SK-N-SH (cell line): ENCODE data around the gene HEG1. TPM values are rescaled to one million over a fixed set of nuclear protein-coding genes. Genes with fewer than 3 reads are reported as not detected.

Experiments used
- CTCF ChIA-PET: fragments of 300-600, 350-600 bp; formaldehyde crosslinking; extraction: SDS; loops from one replicate; lab custom pipeline; 2021; lab: Yijun Ruan, JAX
- POLR2A ChIA-PET: fragments of 350-600 bp; sonication (Branson Sonifier 250); formaldehyde crosslinking; extraction: SDS; loops from one replicate; lab custom pipeline; 2020; ENCODE audit warnings: antibody characterized with exemption, inconsistent platforms; lab: Yijun Ruan, JAX
- DNase-seq: peaks from one replicate; pipeline ENCODE4 v3.0.0; 2012
- H2AFZ ChIP-seq: fragments of 200-600 bp; sonication (generic); 2 replicates; pipeline ENCODE4 v1.8.1; 2016; ENCODE audit warnings: antibody characterized with exemption, mild to moderate bottlenecking, low read depth
- H3F3A ChIP-seq: fragments of 200-600 bp; sonication (generic); replicated peaks from 2 replicates; pipeline ENCODE3; 2016; ENCODE audit warnings: antibody characterized with exemption, mild to moderate bottlenecking; ENCODE audit not compliant: insufficient read depth
- H3K27ac ChIP-seq, 2 experiments: fragments of 200-500 bp in 1 of 2; fragments of 200-600 bp in 1 of 2; sonication (Bioruptor generic) in 1 of 2; sonication (generic), shearing (Covaris generic) in 1 of 2; 2 replicates each; pipeline versions ENCODE4 v1.5.1 to v1.6.1; 2014 to 2016; ENCODE audit warnings: low read depth in 2 of 2, inconsistent platforms in 1 of 2, low read length in 1 of 2, mild to moderate bottlenecking in 1 of 2, mixed read lengths in 1 of 2
- H3K27me3 ChIP-seq: fragments of 200-600 bp; sonication (generic), shearing (Covaris generic); 2 replicates; pipeline ENCODE4 v1.6.1; 2016; ENCODE audit warnings: mixed run types; ENCODE audit not compliant: insufficient read depth
- H3K36me3 ChIP-seq, 2 experiments: fragments of 200-500 bp in 1 of 2; fragments of 200-600 bp in 1 of 2; sonication (Bioruptor generic) in 1 of 2; sonication (generic) in 1 of 2; replicated peaks in 1 of 2; 2 replicates each; pipeline versions ENCODE3 to v1.5.1; 2014 to 2016; ENCODE audit warnings: low read length in 1 of 2, mild to moderate bottlenecking in 1 of 2; ENCODE audit not compliant: insufficient read depth in 2 of 2, control insufficient read depth in 1 of 2
- H3K4me1 ChIP-seq, 2 experiments: fragments of 200-500 bp in 1 of 2; fragments of 200-600 bp in 1 of 2; sonication (Bioruptor generic) in 1 of 2; sonication (generic), shearing (Covaris generic) in 1 of 2; 2 replicates each; pipeline versions ENCODE4 v1.5.1 to v1.6.1; 2014 to 2016; ENCODE audit warnings: low read depth in 1 of 2, low read length in 1 of 2, mixed run types in 1 of 2; ENCODE audit not compliant: insufficient read depth in 2 of 2, control insufficient read depth in 1 of 2
- H3K4me2 ChIP-seq: fragments of 200-600 bp; sonication (generic), shearing (Covaris generic); 2 replicates; pipeline ENCODE4 v1.6.1; 2017; ENCODE audit warnings: mixed run types
- H3K4me3 ChIP-seq, 2 experiments: fragments of 200-500 bp in 1 of 2; fragments of 200-600 bp in 1 of 2; sonication (Bioruptor generic) in 1 of 2; sonication (generic), shearing (Covaris generic) in 1 of 2; 2 replicates each; pipeline versions ENCODE4 v1.5.1 to v1.8.1; 2014 to 2016; ENCODE audit warnings: low read depth in 2 of 2, inconsistent platforms in 1 of 2, low read length in 1 of 2, mild to moderate bottlenecking in 1 of 2, mixed read lengths in 1 of 2, moderate library complexity in 1 of 2
- H3K79me2 ChIP-seq: fragments of 200-600 bp; sonication (generic); 2 replicates; pipeline ENCODE4 v1.8.1; 2017; ENCODE audit warnings: mild to moderate bottlenecking; ENCODE audit not compliant: insufficient read depth
- H3K9ac ChIP-seq: fragments of 200-600 bp; sonication (generic); 2 replicates; pipeline ENCODE4 v1.6.1; 2017; ENCODE audit warnings: mixed run types
- H3K9me2 ChIP-seq: fragments of 200-600 bp; sonication (generic); 2 replicates; pipeline ENCODE4 v1.6.1; 2017; ENCODE audit warnings: mixed run types
- H3K9me3 ChIP-seq: fragments of 200-600 bp; sonication (generic); 2 replicates; pipeline ENCODE4 v1.6.1; 2017; ENCODE audit warnings: mixed run types, mild to moderate bottlenecking, moderate library complexity
- H4K20me1 ChIP-seq: fragments of 200-600 bp; sonication (generic); 2 replicates; pipeline ENCODE4 v1.6.1; 2017; ENCODE audit warnings: mild to moderate bottlenecking, mixed run types; ENCODE audit not compliant: insufficient read depth
- ELF1 ChIP-seq: IDR thresholded peaks from 2 replicates; pipeline ENCODE4 v1.4.0; 2012
- FOXM1 ChIP-seq: IDR thresholded peaks from 2 replicates; pipeline ENCODE4 v1.4.0; 2012; ENCODE audit warnings: low read depth, mild to moderate bottlenecking
- GABPA ChIP-seq: IDR thresholded peaks from 2 replicates; pipeline ENCODE4 v1.4.0; 2012; ENCODE audit warnings: low read depth, mild to moderate bottlenecking
- MEF2A ChIP-seq: IDR thresholded peaks from 2 replicates; pipeline ENCODE4 v1.4.0; 2012; ENCODE audit warnings: low read depth, borderline replicate concordance
- MXI1 ChIP-seq: IDR thresholded peaks from 2 replicates; pipeline ENCODE4 v1.6.1; 2012; ENCODE audit warnings: mild to moderate bottlenecking, low read depth, low read length, improper control_type of control experiment
- POLR2AphosphoS5 ChIP-seq: IDR thresholded peaks from 2 replicates; pipeline ENCODE4 v1.6.1; 2012; ENCODE audit warnings: low read depth, low read length
- RCOR1 ChIP-seq: fragments of 150-350 bp; IDR thresholded peaks from 2 replicates; pipeline ENCODE4 v1.6.1; 2017; ENCODE audit warnings: antibody characterized with exemption, low read length
- SIN3A ChIP-seq: IDR thresholded peaks from 2 replicates; pipeline ENCODE4 v1.6.1; 2012; ENCODE audit warnings: low read depth, mild to moderate bottlenecking, low read length, moderate library complexity, borderline replicate concordance
- TCF12 ChIP-seq: IDR thresholded peaks from 2 replicates; pipeline ENCODE4 v1.4.0; 2012
- TEAD4 ChIP-seq: IDR thresholded peaks from 2 replicates; pipeline ENCODE4 v1.4.0; 2012; ENCODE audit warnings: mild to moderate bottlenecking, borderline replicate concordance; ENCODE audit not compliant: insufficient read depth
- YY1 ChIP-seq: IDR thresholded peaks from 2 replicates; pipeline ENCODE4 v1.4.0; 2012; ENCODE audit warnings: low read depth, mild to moderate bottlenecking
- WGBS: methylation state at CpG from one replicate; pipeline ENCODE4 v1.1.6; 2017; ENCODE audit warnings: low lambda C conversion rate; 5-methylcytosine and 5-hydroxymethylcytosine counted together
- polyA plus RNA-seq, 3 experiments: library from polyadenylated mRNA; depleted of rRNA; stranded (reverse); fragments of >200 nt; gene quantifications; 2 replicates each; pipeline ENCODE4 v1.2.3, GENCODE V29; 2012
- TF ChIP-seq, protein P1 (sequence below): fragments of 150-350 bp; IDR thresholded peaks from 2 replicates; pipeline ENCODE4 v1.6.1; 2016; ENCODE audit warnings: mild to moderate bottlenecking, low read depth, low read length
- TF ChIP-seq, protein P2 (sequence below): IDR thresholded peaks from 2 replicates; pipeline ENCODE4 v1.4.0; 2012; ENCODE audit warnings: low read depth, borderline replicate concordance

The HEG1 gene
- polyA plus RNA-seq, 1 of the 3 experiments (the other 2 are of a cell fraction), result 27.7 TPM

DNA sequence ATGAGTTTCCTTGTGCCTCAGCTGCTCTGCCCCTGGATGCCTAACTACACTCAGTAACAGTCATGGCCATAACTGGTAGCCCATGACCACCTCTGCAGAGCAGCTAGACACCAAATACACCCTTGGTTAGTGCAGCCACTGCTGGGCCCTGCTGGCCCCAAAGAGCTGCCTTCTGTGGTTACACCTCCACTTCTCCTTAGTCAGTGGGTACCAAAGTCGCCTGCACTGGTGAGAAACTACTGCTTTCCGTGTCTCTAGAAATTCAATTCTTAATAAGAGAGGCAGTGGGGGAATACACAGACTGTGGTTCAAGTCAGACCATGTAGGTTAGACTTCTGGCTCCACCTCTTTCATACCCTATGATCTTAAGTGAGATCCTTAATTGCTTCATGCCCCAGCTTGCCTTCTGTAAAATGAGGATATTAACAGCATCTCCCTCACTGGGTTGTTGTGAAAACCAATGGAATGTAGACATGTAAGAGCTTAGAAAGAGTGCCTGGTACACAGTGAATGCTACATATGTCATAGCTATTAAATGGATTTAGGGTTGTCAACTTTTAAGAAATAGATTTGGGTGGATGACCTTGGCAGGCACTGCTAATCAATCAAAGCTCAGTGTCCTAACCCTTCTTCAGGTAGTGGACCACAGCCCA, 18.2 kb downstream of the HEG1 start:
- Histone ChIP-seq H3K27me3 (no peaks in the 10 kb centered on the region), H2AFZ (no peak overlapping the region), H3K36me3 (peaks cover 0 to 11% of the 10 kb centered on the region in 2 experiments), H3K9me3 (peaks cover 17% of the 10 kb centered on the region; the same call in 1 of the 2 replicates), H3F3A (peaks cover 9% of the 10 kb centered on the region), H4K20me1 (peaks cover 45% of the 10 kb centered on the region), H3K9ac (no peak overlapping the region), H3K27ac (no peak overlapping the region), H3K4me2 (no peak overlapping the region), H3K4me3 (no peak overlapping the region), H3K79me2 (peaks cover 100% of the 10 kb centered on the region), H3K4me1 (peaks cover 16% of the 10 kb centered on the region in 2 experiments; a peak in 2 of 4 replicates), H3K9me2 (no peaks in the 10 kb centered on the region)
- CTCF ChIA-PET, result no interaction called here
- TF ChIP-seq ELF1, result no peak
- TF ChIP-seq, protein P1, sequence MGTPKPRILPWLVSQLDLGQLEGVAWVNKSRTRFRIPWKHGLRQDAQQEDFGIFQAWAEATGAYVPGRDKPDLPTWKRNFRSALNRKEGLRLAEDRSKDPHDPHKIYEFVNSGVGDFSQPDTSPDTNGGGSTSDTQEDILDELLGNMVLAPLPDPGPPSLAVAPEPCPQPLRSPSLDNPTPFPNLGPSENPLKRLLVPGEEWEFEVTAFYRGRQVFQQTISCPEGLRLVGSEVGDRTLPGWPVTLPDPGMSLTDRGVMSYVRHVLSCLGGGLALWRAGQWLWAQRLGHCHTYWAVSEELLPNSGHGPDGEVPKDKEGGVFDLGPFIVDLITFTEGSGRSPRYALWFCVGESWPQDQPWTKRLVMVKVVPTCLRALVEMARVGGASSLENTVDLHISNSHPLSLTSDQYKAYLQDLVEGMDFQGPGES, result no peak
- no peak for TF ChIP-seq TEAD4
- WGBS, result 90% methylated on average over 2 of the region's 2 CpGs
- POLR2A ChIA-PET, result no interaction called here
- no peak for DNase-seq

GRCh38 chr3:125035217-125035616, 20.6 kb downstream of the HEG1 start:
- Histone ChIP-seq H2AFZ (no peak overlapping the region), H3K27me3 (no peaks in the 10 kb centered on the region), H3K36me3 (peaks cover 0 to 11% of the 10 kb centered on the region in 2 experiments), H3K9ac (no peak overlapping the region), H3F3A (peaks cover 9% of the 10 kb centered on the region), H3K4me2 (no peak overlapping the region), H3K9me3 (peaks cover 17% of the 10 kb centered on the region; the same call in 1 of the 2 replicates), H3K4me3 (no peak overlapping the region), H3K9me2 (no peaks in the 10 kb centered on the region), H3K79me2 (peaks cover 98% of the 10 kb centered on the region), H3K27ac (no peak overlapping the region), H3K4me1 (peaks cover 17 to 19% of the 10 kb centered on the region in 2 experiments; a peak in 2 of 4 replicates), H4K20me1 (peaks cover 28% of the 10 kb centered on the region)
- no peak for TF ChIP-seq POLR2AphosphoS5
- no peak for TF ChIP-seq SIN3A
- TF ChIP-seq MEF2A, result no peak
- no peak for TF ChIP-seq YY1
- no peak for TF ChIP-seq TCF12
- TF ChIP-seq MXI1, result no peak
- no peak for DNase-seq
- ChIA-PET CTCF (interaction anchor here (1.0 kb wide), 1 partner anchor 39 kb away, joined by 3 read pairs; no protein-coding TSS in a partner anchor), POLR2A (no interaction called here)
- 80% methylated on average over 5 of the region's 5 CpGs for WGBS

- peaks cover 92% of the 10 kb centered on the region for H3K79me2 ChIP-seq
- no peak for DNase-seq
- H2AFZ ChIP-seq, result no peak overlapping the region
- peaks cover 17% of the 10 kb centered on the region; the same call in 1 of the 2 replicates for H3K9me3 ChIP-seq
- H3K27me3 ChIP-seq, result no peaks in the 10 kb centered on the region
- no peak overlapping the region for H3K4me2 ChIP-seq
- peaks cover 14% of the 10 kb centered on the region for H4K20me1 ChIP-seq
- H3K9ac ChIP-seq, result no peak overlapping the region
- WGBS, result 96% methylated on average over 14 of the region's 14 CpGs
- POLR2A ChIA-PET, result no interaction called here
- peaks cover 7 to 8% of the 10 kb centered on the region in 2 experiments; a peak in 2 of 4 replicates for H3K4me1 ChIP-seq
- peaks cover 6 to 18% of the 10 kb centered on the region in 2 experiments for H3K36me3 ChIP-seq
- TF ChIP-seq FOXM1 (no peak), POLR2AphosphoS5 (no peak), RCOR1 (no peak), MEF2A (no peak), GABPA (no peak), SIN3A (no peak)
- TF ChIP-seq, protein P2, sequence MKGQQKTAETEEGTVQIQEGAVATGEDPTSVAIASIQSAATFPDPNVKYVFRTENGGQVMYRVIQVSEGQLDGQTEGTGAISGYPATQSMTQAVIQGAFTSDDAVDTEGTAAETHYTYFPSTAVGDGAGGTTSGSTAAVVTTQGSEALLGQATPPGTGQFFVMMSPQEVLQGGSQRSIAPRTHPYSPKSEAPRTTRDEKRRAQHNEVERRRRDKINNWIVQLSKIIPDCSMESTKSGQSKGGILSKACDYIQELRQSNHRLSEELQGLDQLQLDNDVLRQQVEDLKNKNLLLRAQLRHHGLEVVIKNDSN, result no peak
- TF ChIP-seq, all 33 proteins: peak for 0
- no peak overlapping the region for H3K4me3 ChIP-seq
- CTCF ChIA-PET, result interaction anchor here (1.2 kb wide), 2 partner anchors 14 to 21 kb away, joined by 3 to 4 read pairs; no protein-coding TSS in a partner anchor
- peaks cover 9% of the 10 kb centered on the region for H3F3A ChIP-seq
- H3K27ac ChIP-seq, result no peak overlapping the region
- H3K9me2 ChIP-seq, result no peaks in the 10 kb centered on the region
Observed at GRCh38 chr3:125033616-125034015, 22.2 kb downstream of the HEG1 start.
